Small intestine (tissue), 7 donors: ENCODE data around the gene SBSN. TPM values are rescaled to one million over a fixed set of nuclear protein-coding genes. Genes with fewer than 3 reads are reported as not detected.

Experiments
- DNase-seq, 2 donors: peaks; one replicate each; pipeline versions ENCODE4 v3.0.0 to v3.0.0-alpha.2; 2013
- FAIRE-seq: peaks from 2 replicates; lab custom pipeline; 2012; peaks lifted over from hg19 to GRCh38; lab: Jason Lieb, UNC
- H3K27ac ChIP-seq, 3 donors: one replicate each; pipeline ENCODE4 v1.5.1; 2013; ENCODE audit warnings: low read length in 2 of 3, mild to moderate bottlenecking in 2 of 3, control low read depth in 1 of 3, inconsistent platforms in 1 of 3, low read depth in 1 of 3, moderate library complexity in 1 of 3
- H3K27me3 ChIP-seq, 3 donors: one replicate each; pipeline ENCODE4 v1.6.1; 2013; ENCODE audit warnings: low read length in 3 of 3, inconsistent platforms in 1 of 3; ENCODE audit not compliant: control insufficient read depth in 3 of 3, insufficient read depth in 3 of 3
- H3K36me3 ChIP-seq, 3 donors: one replicate each; pipeline ENCODE4 v1.6.1; 2013; ENCODE audit warnings: low read length in 3 of 3, inconsistent platforms in 1 of 3, low read depth in 1 of 3, mild to moderate bottlenecking in 1 of 3, moderate library complexity in 1 of 3; ENCODE audit not compliant: control insufficient read depth in 3 of 3, insufficient read depth in 2 of 3
- H3K4me1 ChIP-seq, 3 donors: one replicate each; pipeline ENCODE4 v1.6.1; 2013; ENCODE audit warnings: low read length in 2 of 3, inconsistent platforms in 1 of 3, low read depth in 1 of 3, mild to moderate bottlenecking in 1 of 3, moderate library complexity in 1 of 3; ENCODE audit not compliant: control insufficient read depth in 3 of 3, insufficient read depth in 2 of 3
- H3K4me3 ChIP-seq, 3 donors: one replicate each; pipeline ENCODE4 v1.5.1; 2013; ENCODE audit warnings: low read length in 3 of 3, control low read depth in 1 of 3, inconsistent platforms in 1 of 3, low read depth in 1 of 3, mild to moderate bottlenecking in 1 of 3, moderate library complexity in 1 of 3
- H3K9me3 ChIP-seq, 2 donors: one replicate each; pipeline ENCODE4 v1.6.1; 2013; ENCODE audit warnings: low read depth in 1 of 2, low read length in 1 of 2; ENCODE audit not compliant: control insufficient read depth in 2 of 2, insufficient read depth in 1 of 2
- WGBS, 3 donors: extraction: QIAGEN DNeasy Blood & Tissue Kit; methylation state at CpG; one replicate each; pipeline ENCODE4 v1.1.7; 2013; 5-methylcytosine and 5-hydroxymethylcytosine counted together
- polyA plus RNA-seq, 4 donors: library from polyadenylated mRNA; stranded (reverse) in 3 of 4; unstranded in 1 of 4; fragments of 200-250 nt in 3 of 4; fragments of 120-200 nt in 1 of 4; gene quantifications; one replicate each; pipeline versions ENCODE4 v1.2.1 to v1.2.3, GENCODE V29; 2013
- donor health status: healthy with polysubstance abuse.
- donor health status: control.
- donor health status: control.
- donor health status: Bipolar disorder and iron deficiency.
- donor health status: healthy.

The SBSN gene
- polyA plus RNA-seq, 4 donors = 0.07 to 1.8 (median 0.54) TPM; not detected in 1

- DNase-seq = peak; percentile 37 to 80
- Histone ChIP-seq H3K4me1 (peaks cover 0 to 6% (median 0%) of the 10 kb centered on the region in 3 donors), H3K27ac (peak overlapping the region in 1 of 3 donors; percentile 67), H3K9me3 (no peaks in the 10 kb centered on the region), H3K36me3 (peaks cover 0 to 11% (median 0%) of the 10 kb centered on the region in 3 donors), H3K4me3 (peak overlapping the region in 1 of 3 donors; percentile 52), H3K27me3 (peaks cover 0 to 31% (median 11%) of the 10 kb centered on the region in 3 donors)
- 15 to 22% (median 20%) methylated on average over 12 of the region's 12 CpGs for WGBS, 3 donors
- FAIRE-seq = no peak
Observed at GRCh38 chr19:35509018-35509652, 19.0 kb downstream of the SBSN start.

DNA sequence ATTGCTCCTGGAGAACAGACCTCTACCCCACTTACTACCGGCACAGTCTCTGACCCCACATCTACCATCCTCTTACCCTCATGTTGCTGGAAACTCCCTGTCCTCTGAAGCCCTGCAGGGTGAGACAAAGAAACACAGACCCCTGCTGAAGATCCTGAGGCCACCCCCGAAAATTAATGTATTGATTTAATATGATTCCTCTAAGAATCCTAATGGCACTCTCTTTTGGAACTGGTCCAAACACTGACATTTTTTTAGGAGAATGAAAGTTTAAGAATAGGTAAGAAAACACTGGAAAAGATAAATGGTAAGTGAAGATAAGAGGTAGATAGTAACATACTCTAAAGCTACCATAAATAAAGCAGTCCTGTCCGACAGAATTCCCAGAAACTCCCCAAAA, 20.0 kb downstream of the SBSN start:
- H3K27me3 ChIP-seq = peaks cover 0 to 22% (median 11%) of the 10 kb centered on the region in 3 donors
- WGBS, 3 donors = 83 to 88% (median 85%) methylated on average over 3 of the region's 3 CpGs

DNA sequence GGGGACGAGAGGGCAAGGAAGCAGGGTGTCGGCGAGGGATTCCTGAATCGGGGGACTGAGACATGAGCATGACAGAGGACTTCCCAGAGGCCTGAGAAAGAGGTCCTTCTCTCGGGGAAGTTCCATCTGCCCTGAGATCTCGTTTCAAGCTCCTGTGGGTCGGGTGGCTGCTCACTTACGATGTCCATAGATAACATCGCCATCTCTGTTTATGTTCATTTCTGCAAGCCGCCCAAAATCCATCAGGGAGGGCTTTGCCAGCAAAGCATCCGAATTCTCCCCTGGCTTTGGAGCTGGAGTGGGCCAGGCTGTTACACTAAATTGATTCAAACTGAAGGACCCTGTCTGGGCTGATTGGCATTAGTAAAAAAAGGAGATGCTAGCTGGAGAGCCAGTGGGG, 20.6 kb downstream of the SBSN start:
- Histone ChIP-seq H3K4me3 (no peak overlapping the region), H3K9me3 (no peaks in the 10 kb centered on the region), H3K27me3 (peaks cover 0 to 17% (median 7%) of the 10 kb centered on the region in 3 donors), H3K36me3 (peaks cover 0 to 19% (median 0%) of the 10 kb centered on the region in 3 donors), H3K27ac (no peak overlapping the region), H3K4me1 (peaks cover 0 to 6% (median 0%) of the 10 kb centered on the region in 3 donors)
- 80 to 89% (median 83%) methylated on average over 11 of the region's 11 CpGs for WGBS, 3 donors
- no peak for FAIRE-seq
- DNase-seq = no peak

More for the DNA sequence above, 20.0 kb downstream of the SBSN start:
- Histone ChIP-seq H3K4me1 (peaks cover 0 to 6% (median 0%) of the 10 kb centered on the region in 3 donors), H3K4me3 (no peak overlapping the region), H3K9me3 (no peaks in the 10 kb centered on the region), H3K36me3 (peaks cover 0 to 16% (median 0%) of the 10 kb centered on the region in 3 donors), H3K27ac (no peak overlapping the region)
- no peak for FAIRE-seq
- DNase-seq = no peak

- H3K4me1 ChIP-seq = peaks cover 0 to 6% (median 0%) of the 10 kb centered on the region in 3 donors
- no peaks in the 10 kb centered on the region for H3K9me3 ChIP-seq
- H3K36me3 ChIP-seq = peaks cover 0 to 25% (median 0%) of the 10 kb centered on the region in 3 donors
- peak in 1 of 2 donors; percentile 32 for DNase-seq
- WGBS, 3 donors = 32 to 68% (median 35%) methylated on average over 7 of the region's 7 CpGs
- no peak for FAIRE-seq
- H3K4me3 ChIP-seq = no peak overlapping the region
- H3K27me3 ChIP-seq = peaks cover 0 to 10% (median 7%) of the 10 kb centered on the region in 3 donors
- H3K27ac ChIP-seq = no peak overlapping the region
Observed at GRCh38 chr19:35506011-35506410, 22.1 kb downstream of the SBSN start.

DNA sequence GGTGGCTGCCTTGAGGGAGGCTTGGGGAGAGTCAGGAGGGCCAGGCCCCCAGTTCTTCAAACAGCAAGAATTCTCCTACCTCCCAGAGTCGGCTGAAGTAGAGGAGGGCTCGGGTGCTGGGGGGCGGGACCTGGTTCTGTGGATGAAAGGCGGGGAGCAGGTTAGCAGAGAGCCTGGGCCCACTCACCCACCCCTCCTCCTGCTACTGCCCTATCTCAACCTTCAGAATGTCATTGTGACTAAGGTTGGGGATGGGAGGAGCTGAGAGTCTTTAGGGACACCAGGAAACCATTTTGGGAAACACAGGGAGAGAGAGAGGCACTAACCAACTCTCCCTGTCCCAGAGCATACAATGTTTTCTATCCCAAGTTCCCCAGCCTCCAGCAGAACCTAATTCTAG, 25.4 kb downstream of the SBSN start:
- Histone ChIP-seq H3K27me3 (no peaks in the 10 kb centered on the region), H3K4me3 (no peak overlapping the region), H3K27ac (no peak overlapping the region), H3K4me1 (no peaks in the 10 kb centered on the region), H3K36me3 (peaks cover 0 to 49% (median 0%) of the 10 kb centered on the region in 3 donors), H3K9me3 (no peaks in the 10 kb centered on the region)
- no peak for FAIRE-seq
- no peak for DNase-seq
- 73 to 80% (median 73%) methylated on average over 4 of the region's 4 CpGs for WGBS, 3 donors

GRCh38 chr19:35501684-35502083, 26.4 kb downstream of the SBSN start:
- DNase-seq (no peak), FAIRE-seq (no peak)
- no peaks in the 10 kb centered on the region for H3K9me3 ChIP-seq
- H3K27me3 ChIP-seq = no peaks in the 10 kb centered on the region
- no peak overlapping the region for H3K4me3 ChIP-seq
- H3K4me1 ChIP-seq = no peaks in the 10 kb centered on the region
- H3K36me3 ChIP-seq = peaks cover 0 to 47% (median 0%) of the 10 kb centered on the region in 3 donors
- H3K27ac ChIP-seq = no peak overlapping the region
- WGBS, 3 donors = 66 to 76% (median 68%) methylated on average over 15 of the region's 15 CpGs

- H3K27ac ChIP-seq = no peak overlapping the region
- no peaks in the 10 kb centered on the region for H3K9me3 ChIP-seq
- no peaks in the 10 kb centered on the region for H3K4me1 ChIP-seq
- peaks cover 0 to 46% (median 0%) of the 10 kb centered on the region in 3 donors for H3K36me3 ChIP-seq
- FAIRE-seq (no peak), DNase-seq (no peak)
- no peak overlapping the region for H3K4me3 ChIP-seq
- H3K27me3 ChIP-seq = no peaks in the 10 kb centered on the region
- WGBS, 3 donors = 82 to 88% (median 87%) methylated on average over 10 of the region's 10 CpGs
Observed at GRCh38 chr19:35500611-35501010, 27.5 kb downstream of the SBSN start.

DNA sequence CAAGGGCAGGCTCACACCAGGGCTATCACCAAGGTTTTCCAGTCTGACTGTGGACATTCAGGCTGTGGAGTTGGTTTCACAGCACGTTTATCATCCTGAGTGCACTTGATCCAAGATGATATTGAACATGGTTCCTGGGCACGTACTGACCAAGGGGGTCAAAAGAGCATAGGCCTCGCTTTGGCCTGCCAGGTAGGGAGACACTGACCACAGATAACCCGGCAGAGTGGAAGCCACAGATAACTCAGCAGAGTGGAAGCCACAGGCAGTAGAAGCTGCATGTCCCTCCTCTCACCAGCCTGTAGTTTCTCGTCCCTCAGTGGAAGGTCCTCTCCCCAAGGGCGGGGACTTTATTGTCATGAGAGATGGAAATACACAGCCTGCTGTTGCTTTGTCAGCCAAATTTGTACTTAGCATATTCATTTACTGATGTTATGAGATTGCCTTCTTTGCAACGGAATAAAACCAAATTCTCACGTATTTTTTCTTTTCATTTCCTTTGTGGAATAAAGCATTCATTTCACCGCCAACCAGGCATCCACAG, 29.1 kb downstream of the SBSN start:
- 66 to 72% (median 72%) methylated on average over 9 of the region's 9 CpGs for WGBS, 3 donors
- no peaks in the 10 kb centered on the region for H3K4me1 ChIP-seq
- H3K27me3 ChIP-seq = no peaks in the 10 kb centered on the region
- DNase-seq = no peak
- FAIRE-seq = no peak
- H3K4me3 ChIP-seq = no peak overlapping the region
- no peaks in the 10 kb centered on the region for H3K9me3 ChIP-seq
- H3K36me3 ChIP-seq = peaks cover 0 to 38% (median 0%) of the 10 kb centered on the region in 3 donors
- H3K27ac ChIP-seq = no peak overlapping the region
